AG04449 (cell line): Measurements from ENCODE around the gene TKT.

ENCODE experiments used
- CTCF ChIA-PET: fragments of 350-600 bp; formaldehyde crosslinking; extraction: SDS; loops from one replicate; lab custom pipeline; 2021; ENCODE audit warnings: antibody characterized with exemption; lab: Yijun Ruan, JAX
- POLR2A ChIA-PET: fragments of 400-600, 350-600 bp; formaldehyde crosslinking; extraction: SDS; loops from one replicate; lab custom pipeline; 2020; ENCODE audit warnings: antibody characterized with exemption, inconsistent platforms; lab: Yijun Ruan, JAX
- DNase-seq: peaks from one replicate; pipeline ENCODE4 v3.0.0-alpha.2; 2010; ENCODE audit warnings: low read depth, low spot score
- H3K4me3 ChIP-seq: 2 replicates; pipeline ENCODE4 v1.5.1; 2011; ENCODE audit warnings: low read depth, mild to moderate bottlenecking, control low read depth, low read length
- TF ChIP-seq, protein P1 (sequence below): IDR thresholded peaks from one replicate; pipeline ENCODE4 v1.5.1; 2011; ENCODE audit warnings: mild to moderate bottlenecking, moderate library complexity, low read length, control low read depth, inconsistent platforms; ENCODE audit not compliant: insufficient read depth; ENCODE audit errors: missing control alignments

TKT gene

DNA sequence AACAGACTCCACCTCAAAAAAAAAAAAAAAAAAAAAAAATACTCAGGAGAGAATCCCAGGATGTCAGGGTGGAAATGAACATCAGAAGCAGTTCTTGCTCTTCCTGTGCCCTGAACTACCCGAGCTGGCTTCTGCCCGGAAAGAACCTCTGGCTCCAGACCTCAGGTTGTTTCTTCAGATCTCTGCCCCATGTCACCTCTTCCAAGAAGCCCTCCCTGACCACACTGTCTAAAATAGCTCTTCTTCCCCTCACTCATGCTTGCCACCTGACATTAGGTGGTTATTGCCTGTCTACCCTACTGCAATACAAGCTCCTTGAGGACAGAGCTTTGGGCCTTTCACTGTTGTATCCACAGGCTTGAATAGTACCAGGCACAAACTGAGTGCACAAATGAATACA, 8.2 kb downstream of the TKT start:
- CTCF ChIA-PET, result interaction anchor here (1.1 to 1.5 kb wide), 2 partner anchors 14 to 52 kb away, joined by 3 to 5 read pairs; no protein-coding TSS in a partner anchor

GRCh38 chr3:53244271-53244670, 11.6 kb downstream of the TKT start:
- no peak overlapping the region for H3K4me3 ChIP-seq
- ChIA-PET CTCF (interaction anchor here (0.9 kb wide), 1 partner anchor 48 kb away, joined by 3 read pairs; no protein-coding TSS in a partner anchor), POLR2A (no interaction called here)
- TF ChIP-seq, protein P1, sequence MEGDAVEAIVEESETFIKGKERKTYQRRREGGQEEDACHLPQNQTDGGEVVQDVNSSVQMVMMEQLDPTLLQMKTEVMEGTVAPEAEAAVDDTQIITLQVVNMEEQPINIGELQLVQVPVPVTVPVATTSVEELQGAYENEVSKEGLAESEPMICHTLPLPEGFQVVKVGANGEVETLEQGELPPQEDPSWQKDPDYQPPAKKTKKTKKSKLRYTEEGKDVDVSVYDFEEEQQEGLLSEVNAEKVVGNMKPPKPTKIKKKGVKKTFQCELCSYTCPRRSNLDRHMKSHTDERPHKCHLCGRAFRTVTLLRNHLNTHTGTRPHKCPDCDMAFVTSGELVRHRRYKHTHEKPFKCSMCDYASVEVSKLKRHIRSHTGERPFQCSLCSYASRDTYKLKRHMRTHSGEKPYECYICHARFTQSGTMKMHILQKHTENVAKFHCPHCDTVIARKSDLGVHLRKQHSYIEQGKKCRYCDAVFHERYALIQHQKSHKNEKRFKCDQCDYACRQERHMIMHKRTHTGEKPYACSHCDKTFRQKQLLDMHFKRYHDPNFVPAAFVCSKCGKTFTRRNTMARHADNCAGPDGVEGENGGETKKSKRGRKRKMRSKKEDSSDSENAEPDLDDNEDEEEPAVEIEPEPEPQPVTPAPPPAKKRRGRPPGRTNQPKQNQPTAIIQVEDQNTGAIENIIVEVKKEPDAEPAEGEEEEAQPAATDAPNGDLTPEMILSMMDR, result no peak
- no peak for DNase-seq

More for the DNA sequence above, 8.2 kb downstream of the TKT start:
- TF ChIP-seq, protein P1, result no peak
- H3K4me3 ChIP-seq, result no peak overlapping the region
- DNase-seq, result no peak
- POLR2A ChIA-PET, result interaction anchor here (1.1 kb wide), 1 partner anchor 14 kb away, joined by 3 read pairs; no protein-coding TSS in a partner anchor

DNA sequence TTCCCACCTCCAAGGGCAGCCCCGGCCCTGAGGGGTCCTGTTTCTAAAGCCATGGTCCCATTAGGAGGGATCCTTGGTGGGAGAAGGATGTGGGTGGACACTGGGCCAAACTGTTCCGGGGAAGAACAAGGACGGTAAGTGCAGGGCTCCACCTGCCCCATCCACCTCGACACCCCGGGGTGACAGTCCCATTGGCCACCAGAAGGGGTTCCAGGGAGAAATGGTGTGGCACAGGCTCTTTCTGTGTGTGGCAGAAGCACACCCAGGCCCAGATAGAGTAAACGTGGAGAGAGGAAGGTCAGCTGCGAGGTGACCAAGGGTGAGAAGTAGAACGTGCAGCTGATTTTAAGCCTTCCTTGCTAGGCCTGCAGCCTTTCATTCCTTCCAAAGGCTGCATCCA, 12.0 kb downstream of the TKT start:
- no peak for DNase-seq
- H3K4me3 ChIP-seq, result no peak overlapping the region
- ChIA-PET POLR2A (interaction anchor here (0.9 kb wide), 1 partner anchor 12 kb away, joined by 4 read pairs; the partner anchor contains the start of gene TKT), CTCF (interaction anchor here (0.7 to 0.9 kb wide), 2 partner anchors 47 to 111 kb away, joined by 3 read pairs; no protein-coding TSS in a partner anchor)
- TF ChIP-seq, protein P1, result no peak

- DNase-seq, result peak; percentile 64
- H3K4me3 ChIP-seq, result no peak overlapping the region
- ChIA-PET POLR2A (interaction anchor here (0.9 to 1.2 kb wide), 2 partner anchors 9 to 12 kb away, joined by 3 to 4 read pairs; partner anchors contain the start of gene TKT), CTCF (interaction anchor here (0.7 to 2.5 kb wide), 2 partner anchors 23 to 110 kb away, joined by 3 to 9 read pairs; no protein-coding TSS in a partner anchor)
- TF ChIP-seq, protein P1, result peak; percentile 1
Observed at GRCh38 chr3:53243165-53243564, 12.7 kb downstream of the TKT start.

DNA sequence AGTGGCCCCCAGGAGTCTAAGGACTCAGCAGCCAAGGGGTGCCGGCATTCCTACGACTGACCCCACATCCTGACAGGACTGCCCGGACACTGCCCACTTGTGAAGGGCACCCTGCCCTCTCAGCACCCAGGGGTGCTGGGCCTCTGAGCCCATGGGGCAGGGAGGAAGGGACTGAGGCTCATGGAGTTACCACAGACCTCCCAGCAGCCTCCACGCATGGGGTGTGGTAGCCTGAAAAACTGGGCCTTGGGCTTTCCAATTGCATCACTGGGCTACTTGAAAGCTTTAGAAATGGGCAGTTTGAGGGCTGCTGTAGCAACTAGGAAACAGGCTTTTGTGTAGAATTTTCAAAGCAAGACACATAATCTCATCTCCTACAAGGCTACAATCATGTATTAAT, 13.2 kb downstream of the TKT start:
- no peak for DNase-seq
- ChIA-PET POLR2A (interaction anchor here (1.2 kb wide), 1 partner anchor 9 kb away, joined by 3 read pairs; no protein-coding TSS in a partner anchor), CTCF (interaction anchor here (2.5 kb wide), 1 partner anchor 23 kb away, joined by 9 read pairs; no protein-coding TSS in a partner anchor)
- TF ChIP-seq, protein P1, result no peak
- no peak overlapping the region for H3K4me3 ChIP-seq

GRCh38 chr3:53242155-53242554, 13.7 kb downstream of the TKT start:
- ChIA-PET CTCF (interaction anchor here (0.6 to 2.5 kb wide), 2 partner anchors 22 to 46 kb away, joined by 3 to 9 read pairs; no protein-coding TSS in a partner anchor), POLR2A (interaction anchor here (1.2 kb wide), 1 partner anchor 10 kb away, joined by 3 read pairs; no protein-coding TSS in a partner anchor)
- TF ChIP-seq, protein P1, result no peak
- no peak for DNase-seq
- no peak overlapping the region for H3K4me3 ChIP-seq
